ENCODE measurements around the gene OSBPL10.

The OSBPL10 gene

DNA sequence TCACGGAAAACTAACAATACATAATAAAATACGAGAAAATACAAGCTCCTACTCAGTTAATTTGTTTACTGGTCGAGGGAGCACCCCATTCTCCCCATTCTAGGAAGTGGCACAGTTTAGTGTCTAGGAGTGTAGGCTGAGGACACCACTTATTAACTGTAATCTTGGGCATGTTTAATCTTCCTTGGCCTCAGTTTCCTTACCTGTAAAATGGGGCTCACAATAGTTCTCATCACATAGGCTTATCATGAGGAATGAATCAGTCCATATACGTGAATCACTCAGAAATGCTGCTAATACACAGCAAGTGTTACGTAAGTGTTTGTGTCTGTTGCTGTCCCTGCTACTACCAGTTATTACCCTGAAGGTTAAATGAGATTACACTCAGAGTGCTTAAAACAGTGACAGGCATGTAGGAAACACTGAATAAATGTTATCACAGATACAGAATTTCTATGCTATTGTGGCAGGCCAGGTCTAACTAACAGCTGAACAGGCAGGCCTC, 210.2 kb downstream of the OSBPL10 start:
- TF ChIP-seq, protein P1, sequence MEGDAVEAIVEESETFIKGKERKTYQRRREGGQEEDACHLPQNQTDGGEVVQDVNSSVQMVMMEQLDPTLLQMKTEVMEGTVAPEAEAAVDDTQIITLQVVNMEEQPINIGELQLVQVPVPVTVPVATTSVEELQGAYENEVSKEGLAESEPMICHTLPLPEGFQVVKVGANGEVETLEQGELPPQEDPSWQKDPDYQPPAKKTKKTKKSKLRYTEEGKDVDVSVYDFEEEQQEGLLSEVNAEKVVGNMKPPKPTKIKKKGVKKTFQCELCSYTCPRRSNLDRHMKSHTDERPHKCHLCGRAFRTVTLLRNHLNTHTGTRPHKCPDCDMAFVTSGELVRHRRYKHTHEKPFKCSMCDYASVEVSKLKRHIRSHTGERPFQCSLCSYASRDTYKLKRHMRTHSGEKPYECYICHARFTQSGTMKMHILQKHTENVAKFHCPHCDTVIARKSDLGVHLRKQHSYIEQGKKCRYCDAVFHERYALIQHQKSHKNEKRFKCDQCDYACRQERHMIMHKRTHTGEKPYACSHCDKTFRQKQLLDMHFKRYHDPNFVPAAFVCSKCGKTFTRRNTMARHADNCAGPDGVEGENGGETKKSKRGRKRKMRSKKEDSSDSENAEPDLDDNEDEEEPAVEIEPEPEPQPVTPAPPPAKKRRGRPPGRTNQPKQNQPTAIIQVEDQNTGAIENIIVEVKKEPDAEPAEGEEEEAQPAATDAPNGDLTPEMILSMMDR (IDR thresholded peaks at IDR 0.05; ENCODE audit: low read length, missing control alignments), result no peak
- no peak overlapping the region for H3K4me3 ChIP-seq (replicated peaks; ENCODE audit: low read depth, low read length)
- DNase-seq (ENCODE audit: low read depth), result peak; percentile 32

- H3K4me3 ChIP-seq (replicated peaks; ENCODE audit: low read depth, low read length), result no peak overlapping the region
- TF ChIP-seq, protein P1 (IDR thresholded peaks at IDR 0.05; ENCODE audit: low read length, missing control alignments), result peak; percentile 74
- peak; percentile 74 for DNase-seq (ENCODE audit: low read depth)
These were observed 212.5 kb downstream of the OSBPL10 start for GRCh38 chr3:31768479-31769125.

GRCh38 chr3:31767920-31768319, 213.1 kb downstream of the OSBPL10 start:
- DNase-seq (ENCODE audit: low read depth), result no peak
- TF ChIP-seq, protein P1 (IDR thresholded peaks at IDR 0.05; ENCODE audit: low read length, missing control alignments), result no peak
- H3K4me3 ChIP-seq (replicated peaks; ENCODE audit: low read depth, low read length), result no peak overlapping the region

DNA sequence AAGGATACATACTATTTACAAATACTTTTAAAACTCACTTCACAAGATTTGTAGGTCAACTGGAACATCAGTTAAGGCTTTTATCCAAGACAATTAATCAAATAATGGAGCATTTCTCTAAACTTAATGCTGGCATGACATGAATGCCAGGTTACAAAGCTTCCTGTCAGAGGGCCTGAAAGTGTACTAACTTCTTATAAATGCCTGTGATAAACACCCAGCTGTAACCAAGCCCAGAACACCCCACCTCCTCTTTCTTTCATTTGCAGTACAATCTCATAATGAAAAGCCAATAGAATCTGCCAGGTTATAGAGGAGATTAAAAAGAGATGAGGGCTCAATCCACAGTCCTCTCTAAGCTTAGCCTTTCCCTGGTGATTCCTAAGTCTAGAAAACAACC, 214.4 kb downstream of the OSBPL10 start:
- H3K4me3 ChIP-seq (replicated peaks; ENCODE audit: low read depth, low read length), result no peak overlapping the region
- TF ChIP-seq, protein P1 (IDR thresholded peaks at IDR 0.05; ENCODE audit: low read length, missing control alignments), result no peak
- no peak for DNase-seq (ENCODE audit: low read depth)

- TF ChIP-seq, protein P1 (IDR thresholded peaks at IDR 0.05; ENCODE audit: low read length, missing control alignments), result no peak
- no peak for DNase-seq (ENCODE audit: low read depth)
- H3K4me3 ChIP-seq (replicated peaks; ENCODE audit: low read depth, low read length), result no peak overlapping the region
These were observed 215.2 kb downstream of the OSBPL10 start for GRCh38 chr3:31765871-31766270.

DNA sequence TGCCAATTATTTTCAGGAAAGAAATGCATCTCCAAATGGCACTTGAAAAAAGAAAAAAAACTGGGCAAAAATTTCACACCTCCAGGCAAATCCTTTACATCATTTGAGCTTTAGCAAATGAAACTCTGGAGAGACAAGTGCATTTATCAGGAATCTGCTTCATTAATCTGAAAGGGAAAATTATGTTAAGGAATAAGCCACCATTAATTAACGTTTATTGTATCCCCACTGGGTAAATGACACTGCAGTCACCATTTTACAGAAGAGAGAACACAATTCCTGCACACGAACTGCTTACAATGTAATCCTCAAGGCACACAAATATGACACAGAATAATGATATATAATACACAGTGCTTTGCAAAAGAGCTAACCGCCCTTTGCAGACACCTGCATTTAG, 217.3 kb downstream of the OSBPL10 start:
- DNase-seq (ENCODE audit: low read depth), result no peak
- no peak overlapping the region for H3K4me3 ChIP-seq (replicated peaks; ENCODE audit: low read depth, low read length)
- TF ChIP-seq, protein P1 (IDR thresholded peaks at IDR 0.05; ENCODE audit: low read length, missing control alignments), result no peak

DNA sequence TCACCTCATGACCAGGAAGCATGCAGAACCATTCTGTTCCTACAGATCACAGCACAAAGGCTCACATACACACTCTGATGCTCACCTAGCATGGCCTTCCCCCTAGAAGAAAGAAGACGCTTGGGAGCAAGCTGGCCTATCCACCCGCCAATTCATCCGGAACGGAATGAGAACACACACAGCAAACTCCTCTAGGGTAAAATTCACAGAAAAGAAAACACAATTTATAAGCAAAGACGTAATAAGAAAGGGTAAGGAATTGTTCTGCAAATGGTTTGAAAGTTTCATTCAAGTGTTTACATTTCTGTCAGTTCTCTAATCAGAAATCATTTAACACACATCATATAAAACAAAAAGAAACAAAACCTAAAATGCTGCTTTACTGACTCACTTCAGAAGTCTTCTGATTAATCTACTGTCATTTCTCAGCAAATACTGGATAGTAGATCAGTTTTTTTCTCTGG, 218.1 kb downstream of the OSBPL10 start:
- H3K4me3 ChIP-seq (replicated peaks; ENCODE audit: low read depth, low read length), result no peak overlapping the region
- no peak for DNase-seq (ENCODE audit: low read depth)

More for the DNA sequence above, 218.1 kb downstream of the OSBPL10 start:
- TF ChIP-seq, protein P1 (IDR thresholded peaks at IDR 0.05; ENCODE audit: low read length, missing control alignments), result no peak
